GM18870 (cell line): ENCODE measurements around the gene SRRM3.
"Not testable (repeated sequence)": the region's sequence is repeated elsewhere in the genome, so short reads cannot be mapped to it uniquely, and the experiment has no call there.

ENCODE experiments used
- ATAC-seq: cut with Tn5 transposase; IDR thresholded peaks from one replicate; pipeline ENCODE4 v1.9.1; 2021; ENCODE audit warnings: moderate library complexity; ENCODE audit not compliant: unreplicated experiment

Gene SRRM3

DNA sequence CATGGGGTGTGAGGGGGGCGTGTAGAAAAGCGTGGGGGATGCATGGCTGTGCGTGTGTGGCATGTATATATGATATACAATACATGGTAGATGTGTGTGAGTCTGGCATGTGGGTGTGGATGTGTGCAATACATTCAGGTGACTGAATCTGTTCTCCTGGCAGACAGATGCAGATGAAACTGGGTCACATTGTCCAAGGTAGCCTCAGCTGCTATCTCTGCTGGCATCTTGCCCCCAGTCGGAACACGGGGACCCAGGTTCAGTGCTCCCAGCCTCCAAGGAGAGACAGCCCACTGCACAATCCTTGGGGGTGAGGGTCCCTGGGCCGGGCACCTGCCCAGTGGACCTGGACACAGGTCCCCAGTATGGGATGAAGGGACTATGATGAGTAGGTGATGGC, 12.4 kb upstream of the SRRM3 start:
- ATAC-seq: no peak

GRCh38 chr7:76191783-76192240, 9.9 kb upstream of the SRRM3 start:
- ATAC-seq: no peak

GRCh38 chr7:76193466-76193865, 8.2 kb upstream of the SRRM3 start:
- ATAC-seq: no peak

GRCh38 chr7:76193883-76194282, 7.8 kb upstream of the SRRM3 start:
- ATAC-seq: no peak

DNA sequence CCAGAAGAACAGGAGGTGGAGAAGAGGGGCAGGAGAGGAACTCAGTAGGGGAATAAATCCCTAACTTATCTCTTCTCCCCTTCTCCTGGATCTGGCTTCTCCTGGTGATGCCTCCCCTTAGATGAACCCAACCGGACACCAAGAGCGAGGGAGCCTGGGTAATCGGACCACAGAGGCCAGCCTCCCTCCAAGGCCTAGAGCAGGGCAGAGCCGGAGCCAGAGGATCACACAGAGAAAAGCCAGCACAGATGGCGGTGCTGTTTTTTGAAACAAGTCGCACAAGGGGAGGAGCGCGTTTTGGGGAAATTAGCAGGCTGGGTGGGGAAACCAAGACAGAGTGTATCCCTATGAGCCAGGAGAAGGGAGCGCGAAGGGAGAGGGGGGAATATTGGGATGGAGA, 4.9 kb upstream of the SRRM3 start:
- no peak for ATAC-seq

DNA sequence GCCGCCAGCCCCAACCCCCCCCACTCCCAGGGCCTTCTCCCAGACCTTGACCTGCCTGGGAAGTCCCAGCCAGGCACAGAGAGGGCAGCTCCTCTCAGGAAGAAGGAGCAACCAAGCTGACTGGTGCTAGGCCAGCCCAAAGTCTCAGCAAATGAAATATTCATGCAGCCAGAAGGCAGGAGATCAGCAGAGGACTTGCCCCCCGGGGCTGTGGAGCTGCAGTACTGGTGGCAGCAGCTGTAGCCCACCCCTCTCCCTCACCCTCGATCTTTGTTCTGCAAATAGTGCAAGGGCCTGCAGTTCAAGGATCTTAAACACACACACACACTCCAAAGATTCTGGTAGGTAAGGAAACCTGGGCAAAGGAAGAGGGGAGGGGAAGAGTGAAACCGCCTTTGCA, 3.5 kb upstream of the SRRM3 start:
- ATAC-seq: no peak

DNA sequence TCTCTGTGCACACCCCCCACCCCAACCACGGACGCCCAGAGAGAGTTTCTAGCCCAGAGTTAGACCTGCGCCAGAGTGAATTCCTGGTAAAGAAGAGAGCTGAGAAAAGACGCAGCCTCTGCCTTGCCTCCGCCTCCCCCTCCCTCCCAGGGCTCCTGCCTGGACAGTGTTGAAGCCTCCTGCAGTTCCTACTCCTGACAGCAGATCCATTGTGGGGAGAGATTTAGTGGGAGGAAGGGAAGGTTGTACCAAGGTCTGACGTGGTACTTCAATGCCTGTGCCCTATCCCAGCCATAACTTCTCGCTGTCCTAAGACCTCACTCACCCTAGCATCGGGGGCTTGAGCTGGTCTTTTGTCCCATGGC, 952 bp downstream of the SRRM3 start:
- no peak for ATAC-seq

- ATAC-seq: no peak
These were observed 2.5 kb downstream of the SRRM3 start for GRCh38 chr7:76204147-76204546.

- ATAC-seq: no peak
These were observed 4.9 kb downstream of the SRRM3 start for GRCh38 chr7:76206633-76207032.

DNA sequence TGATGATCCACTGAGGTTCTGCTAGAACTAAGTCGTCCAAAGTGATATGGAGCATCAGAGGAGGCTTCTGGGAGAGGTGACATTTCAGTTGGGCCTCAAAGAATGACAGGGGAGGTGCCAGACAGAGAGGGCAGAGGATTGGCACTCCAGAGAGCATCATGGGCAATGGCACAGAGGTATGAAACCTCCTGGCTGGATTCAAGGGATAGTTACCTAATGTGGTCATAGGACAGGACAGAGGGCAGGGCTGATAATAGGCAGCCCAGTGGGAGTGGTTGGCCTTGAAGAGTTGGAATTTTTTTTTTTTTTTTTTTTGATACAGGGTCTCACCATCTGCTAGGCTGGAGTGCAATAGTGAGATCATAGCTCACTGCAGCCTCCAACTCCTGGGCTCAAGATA, 7.6 kb downstream of the SRRM3 start:
- no peak for ATAC-seq

DNA sequence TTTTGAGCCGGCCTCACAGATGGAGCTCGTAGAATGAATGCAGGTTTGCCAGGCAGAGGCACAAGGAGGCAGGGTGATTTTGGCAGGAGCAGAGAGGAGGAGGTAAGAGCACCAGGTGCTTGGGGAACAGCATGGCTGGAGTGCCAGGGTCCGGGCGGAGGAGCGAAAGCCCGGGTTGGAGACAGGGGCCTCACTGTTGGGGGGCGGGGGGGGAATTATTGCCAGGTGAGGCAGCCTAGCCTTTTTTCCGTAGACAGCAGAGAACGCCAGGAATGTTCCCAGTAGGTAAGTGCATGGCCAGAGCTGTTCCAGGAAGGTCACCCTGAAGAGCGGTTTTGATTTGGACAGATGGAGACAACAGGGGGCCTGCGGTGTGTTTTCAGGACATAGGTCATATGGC, 9.5 kb downstream of the SRRM3 start:
- no peak for ATAC-seq

GRCh38 chr7:76215349-76215748, 13.7 kb downstream of the SRRM3 start:
- ATAC-seq: not testable (repeated sequence)

GRCh38 chr7:76216381-76217082, 14.8 kb downstream of the SRRM3 start:
- ATAC-seq: no peak

DNA sequence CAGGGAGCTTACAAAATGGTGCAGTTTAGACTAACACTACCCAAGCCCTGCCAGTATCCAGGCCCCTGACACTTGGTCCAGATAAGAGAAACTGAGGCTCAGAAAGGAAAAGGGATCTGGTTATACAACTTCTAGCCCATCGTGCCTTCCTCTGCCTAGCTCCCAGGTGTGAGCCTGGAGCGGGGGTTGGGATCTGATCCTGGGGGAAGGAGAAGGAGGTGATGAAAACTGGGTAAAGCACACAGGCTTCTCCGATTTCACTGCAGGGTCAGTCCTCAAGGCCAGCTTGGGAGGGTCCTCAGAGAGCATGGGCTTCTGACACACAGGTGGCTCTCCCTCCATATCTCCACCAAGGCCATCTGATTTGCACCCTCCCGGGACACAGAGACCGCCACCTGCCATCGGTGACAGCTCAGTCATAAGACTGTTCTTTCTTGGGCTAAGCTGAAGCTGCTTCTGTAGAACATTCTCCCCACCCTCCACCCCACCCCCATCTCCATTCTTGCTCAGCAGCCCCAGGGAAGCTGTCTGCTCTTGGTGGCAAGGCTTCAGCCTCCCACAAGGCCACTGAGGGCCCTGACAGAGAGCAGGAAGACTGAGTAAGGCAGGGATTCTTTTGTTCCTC, 16.4 kb downstream of the SRRM3 start:
- no peak for ATAC-seq

DNA sequence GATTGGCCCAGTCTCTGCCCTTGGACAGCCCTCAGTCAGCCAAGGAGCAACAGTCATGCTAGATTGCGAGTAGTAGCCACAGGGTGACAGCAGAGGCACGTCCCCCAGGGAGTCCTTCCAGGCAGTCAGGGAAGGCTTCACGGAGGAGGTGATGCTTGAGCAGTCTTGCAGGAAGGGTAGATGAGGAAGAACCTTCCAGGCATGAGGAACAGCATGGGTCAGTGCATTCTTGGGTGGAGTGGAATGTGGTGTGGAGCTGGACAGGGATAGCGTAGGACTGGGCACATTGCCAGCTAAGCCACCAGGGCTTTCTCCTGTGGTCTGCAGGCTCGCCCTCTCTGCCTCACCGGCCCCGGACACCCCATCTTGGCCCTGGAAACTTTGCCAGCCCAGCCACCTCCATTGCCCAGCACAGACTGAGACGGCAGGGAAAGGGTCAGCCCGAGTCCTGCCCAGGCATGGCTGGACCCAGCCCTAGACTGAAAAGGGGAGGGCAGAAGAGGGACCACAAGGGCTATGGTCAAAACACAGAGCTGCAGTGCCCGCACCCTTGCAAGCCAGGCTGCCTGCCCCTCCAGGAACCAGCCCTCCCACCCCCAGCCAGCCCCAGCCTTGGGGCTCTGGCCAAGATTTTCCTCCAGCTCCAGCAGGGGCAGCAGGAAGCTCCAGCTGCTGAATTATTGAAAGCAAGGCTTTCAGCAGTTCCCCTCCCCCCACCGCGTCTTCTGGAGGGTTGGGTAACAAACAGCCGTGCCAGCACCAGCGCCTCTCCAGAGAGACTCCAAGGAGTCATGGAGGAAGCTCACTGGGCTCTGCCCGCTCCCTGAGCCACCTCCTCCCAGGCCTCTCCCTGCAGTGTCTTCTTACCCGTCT, 18.7 kb downstream of the SRRM3 start:
- ATAC-seq: no peak

GRCh38 chr7:76222333-76222732, 20.6 kb downstream of the SRRM3 start:
- no peak for ATAC-seq

DNA sequence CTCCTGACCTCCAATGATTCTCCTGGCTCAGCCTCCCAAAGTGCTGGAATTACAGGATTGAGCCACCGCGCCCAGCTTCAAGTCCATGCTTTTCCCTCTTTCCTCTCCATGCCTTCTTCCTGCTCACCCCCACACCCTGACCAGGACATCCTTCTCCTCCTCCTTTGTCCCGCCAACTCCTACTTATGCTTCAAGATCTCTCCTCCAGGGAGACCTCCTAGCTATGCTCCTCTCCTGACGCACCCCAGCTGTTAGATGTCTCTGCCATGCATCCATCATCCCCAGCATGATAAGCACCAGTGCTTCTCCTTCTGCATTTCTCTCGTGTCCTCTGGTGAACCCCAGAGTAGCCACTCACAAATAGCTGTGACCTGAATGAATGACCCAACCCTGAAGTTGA, 21.1 kb downstream of the SRRM3 start:
- ATAC-seq: no peak

DNA sequence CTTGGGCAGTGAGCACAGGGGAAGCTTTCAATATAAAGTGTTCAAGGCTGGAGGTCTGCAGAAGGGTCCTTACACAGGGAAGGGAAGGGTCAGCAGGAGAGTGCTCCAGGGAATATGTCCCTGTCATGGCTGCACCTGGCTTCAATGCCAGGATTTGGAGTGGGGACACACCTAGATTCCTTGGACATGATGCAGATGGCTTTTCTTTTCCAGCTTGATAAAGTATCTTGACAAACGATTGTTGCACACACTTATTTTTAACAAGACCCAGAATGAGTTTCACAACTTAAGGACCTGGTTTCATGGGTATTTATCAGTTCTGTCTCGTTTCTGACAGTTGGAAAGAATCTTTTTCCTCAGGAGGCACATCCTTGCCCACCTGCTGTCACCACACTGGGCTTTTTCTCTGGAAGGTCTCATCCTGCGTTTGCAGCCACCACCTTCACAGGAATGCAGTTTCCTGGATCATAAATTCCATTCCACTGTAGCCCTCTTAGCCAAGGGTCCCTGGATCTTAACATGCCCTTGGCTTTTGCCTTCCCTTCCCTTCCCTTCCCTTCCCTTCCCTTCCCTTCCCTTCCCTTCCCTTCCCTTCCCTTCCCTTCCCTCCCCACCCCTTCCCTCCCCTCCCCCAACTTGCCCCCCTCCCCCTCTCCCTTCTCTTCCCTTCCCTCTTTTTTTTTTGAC, 21.7 kb downstream of the SRRM3 start:
- ATAC-seq: no peak

- ATAC-seq: no peak
These were observed 23.0 kb downstream of the SRRM3 start for GRCh38 chr7:76224695-76225094.

DNA sequence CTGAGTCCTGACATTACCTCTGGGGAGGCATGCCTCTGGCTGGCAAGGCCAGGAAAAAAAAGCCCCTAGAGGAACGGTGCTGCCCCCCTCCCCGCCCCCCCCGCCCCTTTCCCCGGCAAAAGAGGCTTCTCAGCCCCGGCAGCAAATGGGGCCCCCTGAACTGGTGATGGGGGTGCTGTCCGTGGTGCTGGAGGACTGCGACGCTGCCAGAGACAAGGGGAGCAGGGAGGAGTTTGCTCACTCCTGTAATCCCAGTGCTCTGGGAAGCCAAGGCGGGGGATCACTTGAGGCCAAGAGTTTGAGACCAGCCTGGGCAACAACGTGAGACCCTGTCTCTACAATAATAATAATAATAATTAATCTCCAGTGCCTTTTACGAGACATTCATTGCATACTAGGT, 23.7 kb downstream of the SRRM3 start:
- no peak for ATAC-seq

GRCh38 chr7:76225951-76226350, 24.3 kb downstream of the SRRM3 start:
- ATAC-seq: no peak
